ENCODE results near the gene GDF10. TPM values are rescaled to one million over a fixed set of nuclear protein-coding genes. Genes with fewer than 3 reads are reported as not detected.

Gene GDF10
- total and polyA plus RNA-seq, 2 donors (not counting 3 experiments of a cell fraction or from before 2014, with no cell fraction given): not detected

GRCh38 chr10:47346581-47347302 is 46.7 kb downstream of the GDF10 start:
- dilution Hi-C loops (cut with MboI; ENCODE audit: extremely low pct_ligation_motif_present, low sequenced_read_pairs): no loop called here
- ChIA-PET CTCF (interaction anchor here (1.4 kb wide), 1 partner anchor 322 kb away, joined by 4 read pairs; no protein-coding TSS in a partner anchor), POLR2A (no interaction called here)
- no peak overlapping the region for H3K9ac ChIP-seq (replicated peaks; ENCODE audit: extremely low read depth, insufficient read depth, low read length)
- no peaks in the 10 kb centered on the region for H3K79me2 ChIP-seq (ENCODE audit: control insufficient read depth, insufficient read depth, low read length)
- DNase-seq (ENCODE audit: low read depth, low spot score) (no peak), FAIRE-seq (no peak)
- no peaks in the 10 kb centered on the region for H3K9me1 ChIP-seq (replicated peaks; ENCODE audit: control insufficient read depth, extremely low read depth, insufficient read depth, low read length)
- no peak overlapping the region for H2AFZ ChIP-seq (ENCODE audit: low read depth, low read length)
- H3K36me3 ChIP-seq (ENCODE audit: control insufficient read depth in 2 of 2, extremely low read depth in 1 of 2, insufficient read depth in 2 of 2, low read length in 2 of 2): no peaks in the 10 kb centered on the region
- intact Hi-C loops (cut with micrococcal nuclease): no loop called here
- no peak overlapping the region for H3K27ac ChIP-seq (ENCODE audit: insufficient read depth, low read depth, low read length)
- no peaks in the 10 kb centered on the region for H4K20me1 ChIP-seq (replicated peaks; ENCODE audit: control insufficient read depth, extremely low read depth, insufficient read depth, low read length)
- no TSS peak for BruUV-seq (replicated peaks)
- no peak overlapping the region for H3K4me2 ChIP-seq (ENCODE audit: insufficient read depth, low read length)
- H3K4me1 ChIP-seq (ENCODE audit: control insufficient read depth, extremely low read depth, insufficient read depth, low read length): no peaks in the 10 kb centered on the region
- no peak overlapping the region for H3K4me3 ChIP-seq (replicated peaks in 1 of 3; ENCODE audit: insufficient read depth in 1 of 3, low read depth in 1 of 3, low read length in 3 of 3)
- H3K27me3 ChIP-seq (ENCODE audit: control insufficient read depth in 2 of 2, insufficient read depth in 2 of 2, low read length in 2 of 2): no peaks in the 10 kb centered on the region
- TF ChIP-seq POLR2A (IDR thresholded peaks at IDR 0.05; ENCODE audit: low read depth, low read length) (no peak), MYC (IDR thresholded peaks at IDR 0.05; ENCODE audit: low read depth, low read length) (no peak), MAX (IDR thresholded peaks at IDR 0.05; ENCODE audit: insufficient read depth, insufficient read length) (no peak), POLR2AphosphoS5 (IDR thresholded peaks at IDR 0.05; ENCODE audit: insufficient read depth, low read depth, low read length) (no peak), CTCF (IDR thresholded peaks at IDR 0.05; ENCODE audit: extremely low read depth in 1 of 2, insufficient read depth in 1 of 2, low read depth in 1 of 2, low read length in 2 of 2) (no peak), GATA2 (IDR thresholded peaks at IDR 0.05; ENCODE audit: insufficient read depth, insufficient read length, low read depth, low read length) (no peak), JUN (IDR thresholded peaks at IDR 0.05; ENCODE audit: borderline replicate concordance, insufficient read depth, insufficient read length, low read depth) (no peak), FOS (IDR thresholded peaks at IDR 0.05; ENCODE audit: borderline replicate concordance, insufficient read depth, low read length) (no peak), EZH2 (IDR thresholded peaks at IDR 0.05; ENCODE audit: borderline replicate concordance, low read depth, low read length, severe bottlenecking) (no peak)
- H3K9me3 ChIP-seq (replicated peaks; ENCODE audit: control insufficient read depth, insufficient read depth, low read length): no peaks in the 10 kb centered on the region
